Astrocyte of the hippocampus (primary cell): Measurements from ENCODE around the gene BTBD19.
A peak's percentile ranks its signal among the peaks of the same experiment; 100 is the strongest.
"Not testable (repeated sequence)": the region's sequence is repeated elsewhere in the genome, so short reads cannot be mapped to it uniquely, and the experiment has no call there.

Experiments
- DNase-seq: peaks from one replicate; pipeline ENCODE4 v3.0.0; 2011; ENCODE audit warnings: low read depth, low spot score

The BTBD19 gene

GRCh38 chr1:44828003-44828651 lies 19.8 kb downstream of the BTBD19 start:
- no peak for DNase-seq

- DNase-seq = no peak
Measured at GRCh38 chr1:44828841-44829440, 20.6 kb downstream of the BTBD19 start.

GRCh38 chr1:44829506-44830384 lies 21.4 kb downstream of the BTBD19 start:
- DNase-seq = no peak

GRCh38 chr1:44830900-44831304 lies 22.6 kb downstream of the BTBD19 start:
- no peak for DNase-seq

GRCh38 chr1:44831516-44831915 lies 23.2 kb downstream of the BTBD19 start:
- DNase-seq = no peak

- peak; percentile 39 for DNase-seq
Measured at GRCh38 chr1:44832056-44832705, 23.9 kb downstream of the BTBD19 start.

- DNase-seq = no peak
Measured at GRCh38 chr1:44834328-44834727, 26.0 kb downstream of the BTBD19 start.

- peak; percentile 90 for DNase-seq
Measured at GRCh38 chr1:44835738-44836675, 27.7 kb downstream of the BTBD19 start.

GRCh38 chr1:44838294-44838693 lies 30.0 kb downstream of the BTBD19 start:
- DNase-seq = not testable (repeated sequence)

GRCh38 chr1:44839576-44839975 lies 31.3 kb downstream of the BTBD19 start:
- no peak for DNase-seq

GRCh38 chr1:44842486-44842861 lies 34.2 kb downstream of the BTBD19 start:
- DNase-seq = peak; percentile 28

- DNase-seq = peak; percentile 93
Measured at GRCh38 chr1:44842862-44843655, 34.7 kb downstream of the BTBD19 start, which contains the start of gene PTCH2. TSS of gene PTCH2 (minus strand) at chr1:44843253. CDS start at chr1:44842932, 321 bp downstream.

GRCh38 chr1:44846985-44847384 lies 38.7 kb downstream of the BTBD19 start:
- DNase-seq = no peak

GRCh38 chr1:44847845-44848244 lies 39.5 kb downstream of the BTBD19 start:
- DNase-seq = no peak

- DNase-seq = no peak
Measured at GRCh38 chr1:44848456-44849181, 40.3 kb downstream of the BTBD19 start.

- no peak for DNase-seq
Measured at GRCh38 chr1:44849575-44850132, 41.3 kb downstream of the BTBD19 start.

- DNase-seq = no peak
Measured at GRCh38 chr1:44851308-44851707, 43.0 kb downstream of the BTBD19 start.

GRCh38 chr1:44853201-44853600 lies 44.9 kb downstream of the BTBD19 start:
- no peak for DNase-seq

- no peak for DNase-seq
Measured at GRCh38 chr1:44854970-44855369, 46.6 kb downstream of the BTBD19 start.
